Natural killer cell (primary cell): ENCODE data around the gene MRPL17. TPM values are rescaled to one million over a fixed set of nuclear protein-coding genes. Genes with fewer than 3 reads are reported as not detected.

ENCODE experiments used
- ATAC-seq, 3 donors: fragments of 150-1000 bp in 2 of 3; fragments of 200-7000 bp in 1 of 3; cut with Tn5 transposase; 1 replicate in 1 of 3; 2 replicates in 2 of 3; pipeline ENCODE4 v1.10.0; 2021; ENCODE audit warnings: mild to moderate bottlenecking in 2 of 3, moderate library complexity in 2 of 3
- DNase-seq, 2 donors: peaks; one replicate each; pipeline versions ENCODE4 v3.0.0 to v3.0.0-alpha.2; 2013 to 2021; ENCODE audit warnings: mixed read lengths in 1 of 2
- H3K27ac ChIP-seq: one replicate; pipeline ENCODE4 v1.5.1; 2013; ENCODE audit warnings: mild to moderate bottlenecking, low read length
- H3K27me3 ChIP-seq: one replicate; pipeline ENCODE4 v1.6.1; 2013; ENCODE audit warnings: low read length; ENCODE audit not compliant: control insufficient read depth, insufficient read depth
- H3K36me3 ChIP-seq: one replicate; pipeline ENCODE4 v1.6.1; 2013; ENCODE audit warnings: low read length; ENCODE audit not compliant: control insufficient read depth, insufficient read depth
- H3K4me1 ChIP-seq: one replicate; pipeline ENCODE4 v1.6.1; 2013; ENCODE audit warnings: low read length; ENCODE audit not compliant: control insufficient read depth, insufficient read depth
- H3K4me3 ChIP-seq: one replicate; pipeline ENCODE4 v1.5.1; 2013; ENCODE audit warnings: low read length
- H3K9me3 ChIP-seq: one replicate; pipeline ENCODE4 v1.6.1; 2013; ENCODE audit warnings: low read length; ENCODE audit not compliant: control insufficient read depth, insufficient read depth
- H3K27ac Mint-ChIP-seq, 2 donors: one replicate each; pipeline ENCODE4 v1.8.0; 2022; ENCODE audit warnings: mild to moderate bottlenecking in 2 of 2, mixed read lengths in 2 of 2, moderate library complexity in 1 of 2
- H3K27me3 Mint-ChIP-seq, 2 donors: one replicate each; pipeline ENCODE4 v1.8.0; 2022; ENCODE audit warnings: low read depth in 2 of 2, mixed read lengths in 2 of 2
- H3K36me3 Mint-ChIP-seq: one replicate; pipeline ENCODE4 v1.8.0; 2022; ENCODE audit warnings: mixed read lengths
- H3K4me1 Mint-ChIP-seq, 2 donors: one replicate each; pipeline ENCODE4 v1.8.0; 2022; ENCODE audit warnings: mixed read lengths in 2 of 2
- H3K4me3 Mint-ChIP-seq: one replicate; pipeline ENCODE4 v1.8.0; 2022; ENCODE audit warnings: mild to moderate bottlenecking, moderate library complexity, mixed read lengths
- H3K9me3 Mint-ChIP-seq, 2 donors: one replicate each; pipeline ENCODE4 v1.8.0; 2022; ENCODE audit warnings: mixed read lengths in 2 of 2
- WGBS: methylation state at CpG from one replicate; pipeline ENCODE4 v1.1.7; 2013; ENCODE audit warnings: missing lambda C conversion rate; ENCODE audit not compliant: insufficient coverage; 5-methylcytosine and 5-hydroxymethylcytosine counted together
- intact Hi-C: fragments of 100-400 bp; cut with micrococcal nuclease; formaldehyde crosslinking; loops from one replicate; pipeline ENCODE4 v1.14.2; 2022
- total RNA-seq, 4 donors: library from RNA; stranded (reverse); fragments of 120-200 nt in 1 of 4; gene quantifications; one replicate each; pipeline versions ENCODE4 v1.2.3 to v1.2.4, GENCODE V29; 2013 to 2022
- TF ChIP-seq, protein P1 (sequence below): fragments of 200-600 bp; IDR thresholded peaks from one replicate; pipeline ENCODE4 v1.8.0; 2022; ENCODE audit warnings: antibody characterized with exemption

The MRPL17 gene
- total RNA-seq, 3 donors from 2014 or later (not counting 1 experiment from before 2014, with no cell fraction given): 9.0 to 11.8 (median 11.4) TPM

DNA sequence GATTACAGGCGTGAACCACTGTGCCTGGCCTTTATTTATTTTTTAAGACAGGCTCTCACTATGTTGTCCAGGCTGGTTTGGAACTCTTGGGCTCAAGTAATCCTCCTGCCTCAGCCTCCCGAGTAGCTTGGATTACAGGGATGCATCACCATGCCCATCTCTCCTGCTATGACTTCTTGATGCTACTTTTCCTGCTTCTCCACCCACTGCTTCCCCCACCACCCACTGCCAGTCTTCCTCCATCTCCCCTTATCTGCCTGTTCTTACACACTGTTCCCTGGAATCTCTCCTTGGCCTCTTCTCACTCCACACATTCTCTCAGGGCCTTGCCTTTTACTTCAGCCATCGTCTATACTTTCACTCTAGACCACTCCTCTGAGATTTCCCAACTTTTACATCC, 46.7 kb downstream of the MRPL17 start:
- no peaks in the 10 kb centered on the region for H3K27me3 Mint-ChIP-seq
- H3K36me3 Mint-ChIP-seq: no peaks in the 10 kb centered on the region
- TF ChIP-seq, protein P1, sequence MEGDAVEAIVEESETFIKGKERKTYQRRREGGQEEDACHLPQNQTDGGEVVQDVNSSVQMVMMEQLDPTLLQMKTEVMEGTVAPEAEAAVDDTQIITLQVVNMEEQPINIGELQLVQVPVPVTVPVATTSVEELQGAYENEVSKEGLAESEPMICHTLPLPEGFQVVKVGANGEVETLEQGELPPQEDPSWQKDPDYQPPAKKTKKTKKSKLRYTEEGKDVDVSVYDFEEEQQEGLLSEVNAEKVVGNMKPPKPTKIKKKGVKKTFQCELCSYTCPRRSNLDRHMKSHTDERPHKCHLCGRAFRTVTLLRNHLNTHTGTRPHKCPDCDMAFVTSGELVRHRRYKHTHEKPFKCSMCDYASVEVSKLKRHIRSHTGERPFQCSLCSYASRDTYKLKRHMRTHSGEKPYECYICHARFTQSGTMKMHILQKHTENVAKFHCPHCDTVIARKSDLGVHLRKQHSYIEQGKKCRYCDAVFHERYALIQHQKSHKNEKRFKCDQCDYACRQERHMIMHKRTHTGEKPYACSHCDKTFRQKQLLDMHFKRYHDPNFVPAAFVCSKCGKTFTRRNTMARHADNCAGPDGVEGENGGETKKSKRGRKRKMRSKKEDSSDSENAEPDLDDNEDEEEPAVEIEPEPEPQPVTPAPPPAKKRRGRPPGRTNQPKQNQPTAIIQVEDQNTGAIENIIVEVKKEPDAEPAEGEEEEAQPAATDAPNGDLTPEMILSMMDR: no peak

DNA sequence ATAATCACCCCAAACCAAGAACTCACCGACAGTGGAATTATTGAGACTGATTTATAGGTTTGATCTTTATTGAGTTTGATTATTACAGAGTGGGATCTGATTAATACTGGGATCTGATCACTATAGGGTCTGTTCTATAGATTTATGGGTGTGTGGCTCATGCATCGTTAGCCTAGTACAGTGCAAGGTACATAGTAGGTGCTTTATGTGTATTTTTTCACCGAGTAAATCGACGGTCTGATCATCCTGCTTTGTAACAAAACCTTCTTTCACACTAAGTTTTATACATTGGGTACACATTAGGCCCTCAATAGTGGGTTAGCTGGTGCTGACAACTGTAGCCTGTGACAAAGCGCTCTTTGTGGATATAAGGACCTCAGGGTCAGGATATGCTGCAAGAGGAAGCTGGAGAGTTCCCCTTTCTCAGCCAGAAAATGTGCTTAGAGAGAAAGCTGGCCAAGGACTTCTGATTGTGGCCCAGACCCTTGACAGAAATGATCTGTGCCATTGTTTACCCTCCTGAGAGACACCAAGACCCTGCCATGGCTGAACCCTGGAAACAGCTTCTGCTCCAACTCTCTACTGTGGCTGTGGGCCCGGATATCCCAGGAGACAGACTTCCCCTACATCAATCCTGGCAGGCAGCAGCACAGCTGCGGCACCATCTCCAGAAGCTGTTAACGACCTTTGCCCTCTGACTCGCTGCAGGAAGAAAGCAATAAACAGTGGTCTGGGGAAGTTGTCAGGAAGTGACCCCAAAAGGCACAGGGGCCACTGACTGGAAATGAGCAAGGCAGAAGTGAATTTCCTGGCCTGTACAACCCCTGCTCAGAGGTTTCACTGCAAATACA, 47.8 kb downstream of the MRPL17 start:
- H3K9me3 Mint-ChIP-seq: no peaks in the 10 kb centered on the region
- DNase-seq: no peak
- H3K27ac Mint-ChIP-seq: no peak overlapping the region
- Histone ChIP-seq H3K9me3 (no peaks in the 10 kb centered on the region), H3K4me1 (peaks cover 12% of the 10 kb centered on the region), H3K36me3 (no peaks in the 10 kb centered on the region), H3K27ac (no peak overlapping the region), H3K27me3 (no peaks in the 10 kb centered on the region), H3K4me3 (no peak overlapping the region)
- ATAC-seq: no peak
- H3K27me3 Mint-ChIP-seq: no peaks in the 10 kb centered on the region
- intact Hi-C loops: no loop called here
- no peaks in the 10 kb centered on the region for H3K36me3 Mint-ChIP-seq
- 40% methylated on average over 6 of the region's 10 CpGs for WGBS
- no peak overlapping the region for H3K4me3 Mint-ChIP-seq
- TF ChIP-seq, protein P1: no peak
- no peaks in the 10 kb centered on the region for H3K4me1 Mint-ChIP-seq

More for the DNA sequence above, 46.7 kb downstream of the MRPL17 start:
- no peak overlapping the region for H3K4me3 ChIP-seq
- DNase-seq: no peak
- no peak overlapping the region for H3K27ac ChIP-seq
- Mint-ChIP-seq H3K27ac (no peak overlapping the region), H3K9me3 (no peaks in the 10 kb centered on the region), H3K4me3 (no peak overlapping the region), H3K4me1 (no peaks in the 10 kb centered on the region)
- no peaks in the 10 kb centered on the region for H3K27me3 ChIP-seq
- H3K9me3 ChIP-seq: no peaks in the 10 kb centered on the region
- 82% methylated on average over 3 of the region's 3 CpGs for WGBS
- no peaks in the 10 kb centered on the region for H3K36me3 ChIP-seq
- peaks cover 12% of the 10 kb centered on the region for H3K4me1 ChIP-seq
- ATAC-seq: no peak
- intact Hi-C loops: no loop called here

DNA sequence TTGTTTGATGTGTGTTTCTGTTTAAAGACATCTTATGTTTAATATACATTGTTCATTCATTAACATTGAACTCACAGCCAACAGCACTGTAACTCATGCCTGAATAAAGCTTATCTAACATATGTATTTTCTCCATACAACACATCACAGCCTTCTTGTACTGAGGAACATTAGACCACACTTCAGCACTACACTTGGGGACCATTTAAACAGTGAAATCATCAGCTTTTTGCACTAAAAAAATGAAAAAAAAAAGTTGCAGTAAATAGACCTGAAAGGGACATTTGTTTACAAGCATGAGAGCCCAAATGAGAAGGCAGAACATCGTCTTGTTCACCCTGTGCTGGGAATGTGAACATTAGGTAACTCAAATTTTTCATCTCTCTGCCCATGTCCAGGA, 48.6 kb downstream of the MRPL17 start:
- H3K9me3 Mint-ChIP-seq: no peaks in the 10 kb centered on the region
- H3K27ac Mint-ChIP-seq: no peak overlapping the region
- Histone ChIP-seq H3K27me3 (no peaks in the 10 kb centered on the region), H3K4me1 (peaks cover 12% of the 10 kb centered on the region), H3K27ac (no peak overlapping the region), H3K36me3 (no peaks in the 10 kb centered on the region), H3K9me3 (no peaks in the 10 kb centered on the region), H3K4me3 (no peak overlapping the region)
- intact Hi-C loops: no loop called here
- no peak for ATAC-seq
- H3K36me3 Mint-ChIP-seq: no peaks in the 10 kb centered on the region
- TF ChIP-seq, protein P1: no peak
- H3K4me3 Mint-ChIP-seq: no peak overlapping the region
- WGBS: 67% methylated on average over 1 of the region's 1 CpG
- no peak for DNase-seq
- H3K27me3 Mint-ChIP-seq: no peaks in the 10 kb centered on the region
- no peaks in the 10 kb centered on the region for H3K4me1 Mint-ChIP-seq
